Stimulated activated CD8-positive, alpha-beta memory T cell treated with anti-CD3 and anti-CD28 coated beads, Interleukin-7, amount 100 ng/mL, for 48 hours (primary cell): ENCODE data around the gene TSPO2.
"Not testable (repeated sequence)": the region's sequence is repeated elsewhere in the genome, so short reads cannot be mapped to it uniquely, and the experiment has no call there.

Experiments
- DNase-seq, 2 donors: peaks; one replicate each; pipeline ENCODE4 v3.0.0-alpha.2; 2020; ENCODE audit warnings: low read depth in 1 of 2; ENCODE audit errors: extremely low read depth in 1 of 2

The TSPO2 gene

DNA sequence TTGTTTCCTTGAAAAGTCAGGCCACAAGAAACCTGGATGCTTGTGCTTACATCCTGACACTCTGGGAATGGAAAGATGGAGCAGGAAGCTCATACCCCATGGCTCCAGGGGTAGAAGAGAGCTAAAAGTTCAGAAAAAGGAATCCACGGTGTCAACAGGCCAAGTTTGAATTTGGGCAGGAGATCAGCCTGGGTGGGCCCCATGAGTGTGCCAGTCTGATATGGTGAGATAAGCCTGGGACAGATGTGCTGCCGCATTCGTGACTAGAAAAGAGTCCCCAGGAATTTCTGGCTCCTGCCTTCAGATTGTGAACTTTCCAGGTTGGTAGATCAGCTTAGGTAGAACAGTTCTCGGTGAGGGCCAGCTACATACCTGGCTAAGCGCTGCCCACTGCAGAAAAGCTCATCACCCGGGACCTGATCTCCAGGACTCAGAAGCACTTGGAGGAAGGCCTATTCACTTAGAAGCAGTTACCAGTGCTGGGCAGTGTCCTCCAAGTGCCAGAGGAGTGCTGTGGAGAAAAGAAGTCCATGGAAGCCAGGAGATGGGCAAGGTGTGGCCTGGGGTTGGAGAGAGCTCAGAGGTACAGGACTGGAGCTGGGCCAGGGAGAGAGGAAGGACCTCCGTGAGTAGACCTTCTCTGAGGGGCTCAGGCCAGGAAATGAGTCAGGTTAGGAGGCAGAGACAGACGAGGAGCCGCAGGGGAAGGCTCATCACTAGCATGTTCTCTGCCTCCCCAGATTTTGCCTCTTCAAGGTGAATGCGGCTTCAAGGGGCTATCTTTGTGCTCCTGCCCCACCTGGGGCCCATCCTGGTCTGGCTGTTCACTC lies at the start of gene TSPO2:
TSPO2 (plus strand) TSS at position 242 of the 830 bp plus-strand sequence; CDS start at position 761, 519 bp downstream.
- no peak for DNase-seq

GRCh38 chr6:40992746-40993145 lies 49.5 kb upstream of the TSPO2 start:
- DNase-seq = no peak

- DNase-seq = no peak
Measured at GRCh38 chr6:40996591-40997233, 45.6 kb upstream of the TSPO2 start.

DNA sequence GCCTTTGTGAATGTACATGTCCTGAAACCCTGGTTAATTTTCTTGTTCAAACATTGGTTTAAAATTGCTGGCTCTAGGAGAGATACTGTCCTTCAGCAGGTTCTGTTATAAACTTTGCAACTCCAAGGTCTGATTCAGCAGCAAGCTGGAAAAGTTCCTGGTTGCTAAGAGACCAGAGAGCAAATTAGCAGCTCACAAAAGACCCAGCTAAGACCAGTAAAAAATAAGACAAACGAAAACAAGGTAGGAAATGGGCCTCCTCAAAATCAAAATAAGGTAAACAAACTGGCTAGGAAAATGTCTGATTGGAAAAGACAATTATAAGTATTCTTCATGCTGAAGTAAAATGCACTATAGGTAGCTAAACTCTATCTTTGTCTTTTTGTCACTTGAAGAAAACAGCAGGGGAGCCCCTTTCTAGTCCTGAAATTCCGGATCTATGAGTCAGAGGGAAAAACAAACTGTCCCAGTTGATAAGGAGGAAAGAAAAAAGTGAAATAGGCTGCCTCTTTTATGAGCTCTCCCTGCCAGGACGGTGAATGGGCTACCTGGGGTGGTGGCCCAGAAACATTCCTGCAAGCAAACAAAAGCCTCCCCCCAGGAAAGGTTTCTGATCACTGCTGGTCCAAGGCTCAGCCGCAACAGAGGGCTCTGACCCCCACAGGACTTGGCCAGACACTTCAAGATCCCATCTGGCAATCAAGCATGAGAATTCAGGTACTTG lies 44.9 kb upstream of the TSPO2 start:
- no peak for DNase-seq

GRCh38 chr6:40998661-40999060 lies 43.6 kb upstream of the TSPO2 start:
- DNase-seq = no peak

GRCh38 chr6:40999569-40999968 lies 42.7 kb upstream of the TSPO2 start:
- DNase-seq = peak in 1 of 2 donors; percentile 5

GRCh38 chr6:41000248-41000647 lies 42.0 kb upstream of the TSPO2 start:
- no peak for DNase-seq

DNA sequence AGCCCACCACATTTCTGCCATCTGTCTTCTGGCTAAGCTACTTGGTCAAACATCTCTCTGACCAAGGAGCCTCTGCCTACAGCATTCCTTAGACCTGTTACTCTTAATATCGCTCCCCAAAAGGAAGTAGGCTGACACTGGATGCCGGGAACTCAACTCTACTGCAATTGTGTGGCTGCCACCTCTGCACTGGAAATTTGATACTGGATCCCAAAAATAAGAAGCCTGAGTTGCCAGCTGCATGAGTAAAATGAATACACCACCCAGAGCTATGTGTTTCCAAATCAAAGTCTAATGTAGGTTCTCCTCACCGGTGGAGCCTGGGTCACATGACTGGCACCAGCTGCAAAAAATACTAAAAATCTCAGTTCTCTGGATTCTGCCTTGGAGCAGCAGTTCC lies 40.1 kb upstream of the TSPO2 start:
- DNase-seq = no peak

GRCh38 chr6:41006217-41006616 lies 36.0 kb upstream of the TSPO2 start:
- DNase-seq = peak; percentile 16 to 20

DNA sequence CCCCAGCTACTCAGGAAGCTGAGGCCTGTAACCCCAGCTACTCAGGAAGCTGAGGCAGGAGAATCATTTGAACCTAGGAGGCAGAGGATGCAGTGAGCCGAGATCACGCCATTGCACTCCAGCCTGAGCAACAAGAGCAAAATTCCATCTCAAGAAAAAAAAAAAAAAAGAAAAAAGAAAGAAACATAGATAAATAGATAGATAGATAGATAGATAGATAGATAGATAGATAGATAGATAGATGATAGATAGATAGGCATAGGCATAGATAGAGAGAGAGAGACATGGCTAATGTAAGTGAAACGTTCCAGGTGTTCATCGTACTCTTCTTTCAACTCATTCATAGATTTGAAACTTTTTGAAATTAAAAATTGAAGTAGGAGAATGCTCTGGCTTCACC lies 35.3 kb upstream of the TSPO2 start:
- DNase-seq = not testable (repeated sequence)

- DNase-seq = no peak
Measured at GRCh38 chr6:41008011-41008410, 34.3 kb upstream of the TSPO2 start.

GRCh38 chr6:41009669-41010068 lies 32.6 kb upstream of the TSPO2 start:
- DNase-seq = no peak

GRCh38 chr6:41011673-41012072 lies 30.6 kb upstream of the TSPO2 start:
- DNase-seq = no peak

DNA sequence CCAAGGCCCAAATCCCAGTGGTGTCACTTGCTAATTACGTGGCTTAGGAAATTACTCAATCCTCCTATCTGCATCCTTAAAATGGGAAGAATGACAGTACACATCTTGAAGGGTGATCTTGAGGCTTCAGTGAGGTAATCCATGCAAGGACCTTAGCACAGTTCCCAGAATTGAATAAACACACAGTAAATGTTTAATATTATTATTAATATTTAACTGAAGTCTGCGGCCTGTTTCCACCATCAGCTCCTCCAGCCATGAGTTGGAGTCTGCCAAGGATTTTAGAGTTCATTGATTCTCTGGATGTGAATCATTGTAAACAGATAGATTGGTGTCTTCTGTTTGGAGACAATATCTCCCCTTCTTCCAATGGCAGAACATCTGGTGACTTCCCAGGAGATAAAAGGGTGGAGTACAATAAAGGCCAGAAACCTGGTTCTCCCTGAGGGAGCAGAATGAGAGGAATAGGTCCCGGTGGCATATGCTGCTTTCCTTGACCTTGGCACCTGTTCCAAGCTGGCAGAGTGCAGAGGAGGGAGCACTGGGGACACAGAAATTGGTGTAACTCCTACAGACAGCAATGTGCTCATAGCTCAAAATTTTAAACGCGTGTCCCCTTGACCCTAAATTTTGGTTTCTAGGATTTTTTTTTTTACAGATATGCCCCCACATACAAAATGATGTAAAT lies 28.7 kb upstream of the TSPO2 start:
- DNase-seq = no peak

GRCh38 chr6:41014780-41015179 lies 27.5 kb upstream of the TSPO2 start:
- DNase-seq = no peak

GRCh38 chr6:41015860-41016259 lies 26.4 kb upstream of the TSPO2 start:
- not testable (repeated sequence) for DNase-seq

GRCh38 chr6:41017663-41018062 lies 24.6 kb upstream of the TSPO2 start:
- DNase-seq = no peak

- DNase-seq = no peak
Measured at GRCh38 chr6:41021832-41022231, 20.4 kb upstream of the TSPO2 start.

GRCh38 chr6:41022294-41022693 lies 20.0 kb upstream of the TSPO2 start:
- no peak for DNase-seq

GRCh38 chr6:41023114-41023513 lies 19.2 kb upstream of the TSPO2 start:
- no peak for DNase-seq

DNA sequence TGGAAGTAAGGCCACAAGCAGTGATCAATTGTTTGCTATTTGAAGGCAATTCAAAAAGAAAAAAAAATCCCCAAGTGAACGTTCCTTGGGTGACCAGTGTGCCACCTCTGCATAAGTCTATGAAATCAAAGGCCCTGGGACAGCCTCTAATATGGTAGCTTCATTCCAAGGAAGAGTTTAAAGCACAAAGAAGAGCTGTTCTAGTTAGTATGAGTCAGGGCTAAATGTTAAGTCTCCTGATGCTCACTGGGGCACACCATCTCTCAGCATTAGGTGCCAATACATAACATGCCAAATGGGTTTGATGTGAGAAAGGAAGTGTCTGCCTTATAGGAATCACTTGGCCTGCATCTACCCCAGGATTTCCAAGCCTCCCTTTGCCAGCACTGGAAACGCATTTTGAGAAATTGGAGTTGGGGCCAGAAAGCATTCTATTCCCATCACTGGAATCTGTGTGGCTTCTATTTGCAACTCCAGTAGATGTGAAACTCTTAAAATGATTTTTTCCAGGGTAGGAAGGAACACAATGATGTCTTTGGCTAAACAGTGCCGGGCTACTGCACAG lies 16.2 kb upstream of the TSPO2 start:
- DNase-seq = no peak
